ENCODE results near the gene TMEM203. TPM values are rescaled to one million over a fixed set of nuclear protein-coding genes. Genes with fewer than 3 reads are reported as not detected.

Gene TMEM203
- total RNA-seq, 1 donor = 40.2 TPM

GRCh38 chr9:137170486-137171148 lies 34.8 kb downstream of the TMEM203 start:
- no peak overlapping the region for H3K4me3 ChIP-seq (ENCODE audit: low read depth, low read length)
- no peak for TF ChIP-seq CTCF (IDR thresholded peaks at IDR 0.05; ENCODE audit: insufficient read depth, low read depth, low read length)
- no peak for DNase-seq (ENCODE audit: low read depth)

- DNase-seq (ENCODE audit: low read depth) = no peak
- H3K4me3 ChIP-seq (ENCODE audit: low read depth, low read length) = peak within 1 kb of the TSS; percentile 23
- TF ChIP-seq CTCF (IDR thresholded peaks at IDR 0.05; ENCODE audit: insufficient read depth, low read depth, low read length) = no peak
Measured at GRCh38 chr9:137169896-137170358, 35.5 kb downstream of the TMEM203 start, which contains the start of gene LRRC26. LRRC26 (minus strand) TSS chr9:137170051; CDS start chr9:137169943, 108 bp downstream.

GRCh38 chr9:137168904-137169856 lies 36.3 kb downstream of the TMEM203 start:
- peak overlapping the region; percentile 23 for H3K4me3 ChIP-seq (ENCODE audit: low read depth, low read length)
- peak; percentile 22 for DNase-seq (ENCODE audit: low read depth)
- TF ChIP-seq CTCF (IDR thresholded peaks at IDR 0.05; ENCODE audit: insufficient read depth, low read depth, low read length) = no peak

- H3K4me3 ChIP-seq (ENCODE audit: low read depth, low read length) = peak overlapping the region; percentile 9
- no peak for DNase-seq (ENCODE audit: low read depth)
- no peak for TF ChIP-seq CTCF (IDR thresholded peaks at IDR 0.05; ENCODE audit: insufficient read depth, low read depth, low read length)
Measured at GRCh38 chr9:137168573-137168903, 36.9 kb downstream of the TMEM203 start.

GRCh38 chr9:137167747-137168572 lies 37.5 kb downstream of the TMEM203 start:
- peak overlapping the region; percentile 9 for H3K4me3 ChIP-seq (ENCODE audit: low read depth, low read length)
- TF ChIP-seq CTCF (IDR thresholded peaks at IDR 0.05; ENCODE audit: insufficient read depth, low read depth, low read length) = no peak
- DNase-seq (ENCODE audit: low read depth) = peak; percentile 40

- TF ChIP-seq CTCF (IDR thresholded peaks at IDR 0.05; ENCODE audit: insufficient read depth, low read depth, low read length) = no peak
- no peak for DNase-seq (ENCODE audit: low read depth)
- no peak overlapping the region for H3K4me3 ChIP-seq (ENCODE audit: low read depth, low read length)
Measured at GRCh38 chr9:137167277-137167746, 38.1 kb downstream of the TMEM203 start.
